Osteoblast (primary cell): ENCODE data around the gene CDH4. TPM values are rescaled to one million over a fixed set of nuclear protein-coding genes. Genes with fewer than 3 reads are reported as not detected.
A peak's percentile ranks its signal among the peaks of the same experiment; 100 is the strongest.

Source experiments
- DNase-seq: peaks from one replicate; pipeline ENCODE4 v3.0.0; 2011; ENCODE audit warnings: low spot score, mixed read lengths; ENCODE audit not compliant: insufficient read length; ENCODE audit errors: missing footprints
- H2AFZ ChIP-seq: 2 replicates; pipeline ENCODE4 v1.6.0; 2011; ENCODE audit warnings: mild to moderate bottlenecking, low read length
- H3K27ac ChIP-seq: 2 replicates; pipeline ENCODE4 v1.5.1; 2011; ENCODE audit warnings: mild to moderate bottlenecking, low read depth, low read length, moderate library complexity
- H3K27me3 ChIP-seq: 2 replicates; pipeline ENCODE4 v1.6.0; 2012; ENCODE audit warnings: mild to moderate bottlenecking, control low read depth, inconsistent platforms, low read length, moderate library complexity; ENCODE audit not compliant: insufficient read depth
- H3K36me3 ChIP-seq: 2 replicates; pipeline ENCODE4 v1.5.1; 2011; ENCODE audit warnings: mild to moderate bottlenecking, low read length, control low read depth, moderate library complexity; ENCODE audit not compliant: insufficient read depth
- H3K4me1 ChIP-seq: 2 replicates; pipeline ENCODE4 v1.5.1; 2011; ENCODE audit warnings: mild to moderate bottlenecking, low read length, control low read depth, moderate library complexity; ENCODE audit not compliant: insufficient read depth
- H3K4me2 ChIP-seq: 2 replicates; pipeline ENCODE4 v1.6.0; 2011; ENCODE audit warnings: mild to moderate bottlenecking, low read length; ENCODE audit not compliant: insufficient read depth
- H3K4me3 ChIP-seq: fragments of 200-600 bp; sonication (generic); 3 replicates; pipeline ENCODE4 v1.5.1; 2012; ENCODE audit warnings: mild to moderate bottlenecking, low read length, inconsistent platforms; ENCODE audit not compliant: insufficient read depth
- H3K79me2 ChIP-seq: 2 replicates; pipeline ENCODE4 v1.6.0; 2012; ENCODE audit warnings: mild to moderate bottlenecking, low read length, control low read depth, inconsistent platforms; ENCODE audit not compliant: insufficient read depth
- H3K9me3 ChIP-seq: 2 replicates; pipeline ENCODE4 v1.5.1; 2011; ENCODE audit warnings: low read depth, low read length, control low read depth
- H4K20me1 ChIP-seq: 2 replicates; pipeline ENCODE4 v1.6.0; 2012; ENCODE audit warnings: mild to moderate bottlenecking, low read length, control low read depth; ENCODE audit not compliant: insufficient read depth
- CTCF ChIP-seq: IDR thresholded peaks from 2 replicates; pipeline ENCODE4 v1.5.1; 2011; ENCODE audit warnings: mild to moderate bottlenecking, low read depth, low read length, moderate library complexity; ENCODE audit errors: extremely low read depth
- total RNA-seq: library from RNA; depleted of rRNA; stranded (reverse); fragments of >200 nt; gene quantifications from 2 replicates; pipeline ENCODE4 v1.2.3, GENCODE V29; 2012

Gene CDH4
- total RNA-seq, 1 donor = 1.1 TPM

- Histone ChIP-seq H3K27ac (no peak overlapping the region), H3K4me1 (no peaks in the 10 kb centered on the region), H3K79me2 (no peaks in the 10 kb centered on the region), H3K4me2 (no peak overlapping the region), H2AFZ (no peak overlapping the region), H4K20me1 (no peaks in the 10 kb centered on the region), H3K9me3 (no peaks in the 10 kb centered on the region), H3K36me3 (no peaks in the 10 kb centered on the region), H3K27me3 (no peaks in the 10 kb centered on the region), H3K4me3 (no peak overlapping the region)
- peak; percentile 9 for DNase-seq
- TF ChIP-seq CTCF = no peak
These were observed 52.7 kb downstream of the CDH4 start for GRCh38 chr20:61304750-61305149.

- Histone ChIP-seq H3K36me3 (no peaks in the 10 kb centered on the region), H2AFZ (no peak overlapping the region), H3K27ac (no peak overlapping the region), H4K20me1 (no peaks in the 10 kb centered on the region), H3K4me1 (no peaks in the 10 kb centered on the region), H3K9me3 (no peaks in the 10 kb centered on the region), H3K79me2 (no peaks in the 10 kb centered on the region), H3K27me3 (no peaks in the 10 kb centered on the region), H3K4me2 (no peak overlapping the region), H3K4me3 (no peak overlapping the region)
- DNase-seq = no peak
- TF ChIP-seq CTCF = no peak
These were observed 54.9 kb downstream of the CDH4 start for GRCh38 chr20:61306937-61307475.

- DNase-seq = peak; percentile 58
- H2AFZ ChIP-seq = no peak overlapping the region
- H3K79me2 ChIP-seq = no peaks in the 10 kb centered on the region
- no peak overlapping the region for H3K4me2 ChIP-seq
- TF ChIP-seq CTCF = no peak
- H3K4me1 ChIP-seq = no peaks in the 10 kb centered on the region
- no peaks in the 10 kb centered on the region for H3K9me3 ChIP-seq
- H3K27ac ChIP-seq = no peak overlapping the region
- H3K4me3 ChIP-seq = no peak overlapping the region
- H3K27me3 ChIP-seq = no peaks in the 10 kb centered on the region
- H4K20me1 ChIP-seq = no peaks in the 10 kb centered on the region
- no peaks in the 10 kb centered on the region for H3K36me3 ChIP-seq
These were observed 55.8 kb downstream of the CDH4 start for GRCh38 chr20:61307686-61308476.

GRCh38 chr20:61308477-61308774, 56.4 kb downstream of the CDH4 start:
- Histone ChIP-seq H4K20me1 (no peaks in the 10 kb centered on the region), H3K4me1 (no peaks in the 10 kb centered on the region), H3K79me2 (no peaks in the 10 kb centered on the region), H3K27ac (no peak overlapping the region), H3K36me3 (no peaks in the 10 kb centered on the region), H3K4me2 (no peak overlapping the region), H3K4me3 (no peak overlapping the region), H3K27me3 (no peaks in the 10 kb centered on the region), H3K9me3 (no peaks in the 10 kb centered on the region), H2AFZ (no peak overlapping the region)
- peak; percentile 71 for DNase-seq
- TF ChIP-seq CTCF = no peak
